ENCODE data around the gene EXOC3L1.

EXOC3L1 gene

DNA sequence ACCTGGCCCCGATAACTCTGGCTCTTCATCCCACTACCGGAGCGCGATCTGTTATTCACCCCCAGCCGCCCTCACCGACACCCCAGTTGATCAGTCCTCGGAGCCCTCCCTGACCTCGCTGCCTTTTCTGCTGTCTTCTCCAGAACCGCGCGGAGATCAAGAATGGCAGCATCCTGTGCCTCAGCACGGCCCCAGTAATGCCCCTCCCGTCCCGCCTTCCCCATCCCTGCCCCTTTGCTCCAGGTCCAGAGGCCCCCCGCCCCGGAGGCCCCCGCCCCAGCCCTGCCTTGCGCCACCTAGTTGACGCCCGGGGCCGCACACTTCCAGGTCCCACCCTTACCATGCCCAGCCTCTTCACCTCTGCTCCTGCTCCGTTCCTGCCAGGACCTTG lies 9.9 kb upstream of the EXOC3L1 start:
- no peak for ATAC-seq (replicated peaks; ENCODE audit: extremely low read depth, poor library complexity, severe bottlenecking)
- peaks cover 31% of the 10 kb centered on the region for H3K4me1 Mint-ChIP-seq
- H3K4me3 Mint-ChIP-seq = no peak overlapping the region
- no peak for DNase-seq (ENCODE audit: low spot score in 2 of 2)
- H3K36me3 Mint-ChIP-seq (ENCODE audit: insufficient read depth) = peaks cover 16% of the 10 kb centered on the region
- no peaks in the 10 kb centered on the region for H3K9me3 Mint-ChIP-seq
- H3K27ac Mint-ChIP-seq (ENCODE audit: low read depth) = no peak overlapping the region
- no peaks in the 10 kb centered on the region for H3K27me3 Mint-ChIP-seq

DNA sequence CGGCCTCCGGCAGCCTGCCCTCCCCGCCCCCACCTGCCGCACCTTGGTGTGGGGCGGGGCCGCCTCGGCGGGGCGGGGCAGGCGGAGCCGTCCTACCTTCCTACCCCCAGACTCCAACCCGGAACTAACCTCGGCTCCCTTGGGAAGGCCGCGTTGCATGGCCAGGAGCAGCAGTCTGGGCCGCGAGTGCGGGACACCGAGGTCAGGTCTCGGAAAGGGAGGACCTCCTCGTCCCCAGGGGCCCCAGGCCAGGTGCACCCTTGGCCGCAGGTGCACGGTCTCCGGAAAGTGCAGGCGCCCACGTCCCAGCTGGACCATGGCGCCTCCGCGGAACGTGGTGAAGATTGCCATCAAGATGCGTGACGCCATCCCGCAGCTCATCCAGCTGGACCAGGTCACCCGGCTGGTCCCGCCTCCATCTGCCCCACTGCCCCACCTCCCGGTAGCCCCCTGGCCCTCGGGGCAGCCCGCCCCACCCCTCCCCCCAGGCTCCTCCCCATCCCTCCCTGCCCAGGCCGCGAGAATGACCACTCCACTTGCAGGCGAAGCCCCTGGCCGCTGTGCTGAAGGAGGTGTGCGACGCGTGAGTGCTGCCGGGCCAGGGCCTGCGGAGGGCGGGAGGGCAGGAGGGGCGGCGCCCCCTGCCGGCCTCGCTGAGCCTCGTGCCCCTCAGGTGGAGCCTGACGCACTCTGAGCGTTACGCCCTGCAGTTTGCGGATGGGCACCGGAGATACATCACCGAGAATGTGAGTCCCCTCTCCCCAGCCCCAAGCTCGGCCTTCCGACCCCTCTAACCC lies 9.3 kb upstream of the EXOC3L1 start, which contains the start of gene ELMO3:
TSS of gene ELMO3 (plus strand) at position 121 of the 797 bp plus-strand sequence. CDS start at position 317, 196 bp downstream.
- Mint-ChIP-seq H3K27ac (ENCODE audit: low read depth) (no peak within 1 kb of the TSS), H3K4me3 (no peak within 1 kb of the TSS), H3K27me3 (no peaks in the 10 kb centered on the region), H3K36me3 (ENCODE audit: insufficient read depth) (peaks cover 16% of the 10 kb centered on the region), H3K9me3 (no peaks in the 10 kb centered on the region), H3K4me1 (peaks cover 33% of the 10 kb centered on the region)
- DNase-seq (ENCODE audit: low spot score in 2 of 2) (no peak), ATAC-seq (replicated peaks; ENCODE audit: extremely low read depth, poor library complexity, severe bottlenecking) (no peak)

DNA sequence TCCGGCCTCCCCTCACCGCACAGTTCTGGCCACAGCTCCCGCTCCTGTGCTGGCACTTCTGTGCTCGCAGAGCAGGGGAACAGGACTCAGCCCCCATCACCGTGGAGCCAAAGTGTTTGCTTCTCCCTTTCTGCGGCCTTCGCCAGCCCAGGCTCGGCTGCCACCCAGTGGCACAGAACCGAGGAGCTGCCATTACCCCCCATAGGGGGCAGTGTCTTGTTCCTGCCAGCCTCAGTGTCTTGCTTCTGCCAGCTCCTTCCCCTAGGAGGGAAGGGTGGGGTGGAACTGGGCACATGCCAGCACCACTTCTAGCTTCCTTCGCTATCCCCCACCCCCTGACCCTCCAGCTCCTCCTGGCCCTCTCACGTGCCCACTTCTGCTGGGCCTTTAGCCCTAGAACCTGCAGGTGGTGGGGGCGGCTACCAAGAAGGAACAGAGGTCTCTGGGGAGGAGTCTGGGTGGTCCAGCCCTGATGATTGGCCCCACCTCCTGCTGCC lies 8.3 kb upstream of the EXOC3L1 start:
- peaks cover 16% of the 10 kb centered on the region for H3K36me3 Mint-ChIP-seq (ENCODE audit: insufficient read depth)
- no peaks in the 10 kb centered on the region for H3K27me3 Mint-ChIP-seq
- no peaks in the 10 kb centered on the region for H3K9me3 Mint-ChIP-seq
- no peak overlapping the region for H3K27ac Mint-ChIP-seq (ENCODE audit: low read depth)
- no peak for DNase-seq (ENCODE audit: low spot score in 2 of 2)
- no peak for ATAC-seq (replicated peaks; ENCODE audit: extremely low read depth, poor library complexity, severe bottlenecking)
- no peak overlapping the region for H3K4me3 Mint-ChIP-seq
- peaks cover 42% of the 10 kb centered on the region for H3K4me1 Mint-ChIP-seq

DNA sequence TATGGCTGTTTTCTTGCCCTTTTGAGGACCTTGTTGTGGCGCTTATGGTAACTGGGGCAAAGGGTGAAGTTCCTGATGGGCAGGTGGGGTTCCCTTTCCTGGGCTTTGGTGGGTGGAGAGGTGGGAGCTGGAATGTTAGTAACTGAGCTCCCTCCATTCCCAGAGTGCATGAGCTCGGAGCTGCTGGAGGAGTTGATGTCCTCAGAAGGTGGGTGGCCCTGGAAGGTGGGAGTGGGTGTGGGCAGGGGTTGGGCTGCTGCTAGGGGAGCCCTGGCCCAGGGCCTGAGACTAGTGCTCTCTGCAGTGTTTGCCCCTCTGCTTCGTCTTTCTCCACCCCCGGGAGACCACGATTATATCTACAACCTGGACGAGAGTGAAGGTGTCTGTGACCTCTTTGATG lies 7.8 kb upstream of the EXOC3L1 start:
- H3K36me3 Mint-ChIP-seq (ENCODE audit: insufficient read depth) = peaks cover 14% of the 10 kb centered on the region
- peaks cover 48% of the 10 kb centered on the region for H3K4me1 Mint-ChIP-seq
- no peak for DNase-seq (ENCODE audit: low spot score in 2 of 2)
- no peaks in the 10 kb centered on the region for H3K9me3 Mint-ChIP-seq
- no peaks in the 10 kb centered on the region for H3K27me3 Mint-ChIP-seq
- no peak overlapping the region for H3K27ac Mint-ChIP-seq (ENCODE audit: low read depth)
- no peak for ATAC-seq (replicated peaks; ENCODE audit: extremely low read depth, poor library complexity, severe bottlenecking)
- H3K4me3 Mint-ChIP-seq = no peak overlapping the region

DNA sequence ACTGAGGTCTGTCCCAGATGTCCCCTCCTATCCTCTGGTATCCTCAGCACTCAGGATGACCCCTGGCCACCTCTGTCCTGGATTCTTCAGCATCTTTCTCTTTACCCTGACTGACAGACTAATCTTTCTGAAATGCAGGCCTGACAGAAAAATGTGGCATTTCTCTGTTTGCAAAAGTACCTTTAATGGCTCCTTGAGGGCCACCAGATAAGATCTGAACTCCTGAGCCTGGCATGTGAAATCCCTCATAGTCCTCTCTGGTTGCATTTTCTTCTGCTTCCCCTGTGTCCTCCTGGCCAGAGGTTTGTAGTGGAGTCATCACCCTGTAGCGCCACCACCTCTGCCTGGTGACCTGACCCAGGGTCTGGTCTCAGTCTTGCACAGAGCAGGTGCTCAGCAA lies 6.9 kb upstream of the EXOC3L1 start:
- peak overlapping the region; percentile 83 for H3K27ac Mint-ChIP-seq (ENCODE audit: low read depth)
- H3K27me3 Mint-ChIP-seq = no peaks in the 10 kb centered on the region
- peaks cover 14% of the 10 kb centered on the region for H3K36me3 Mint-ChIP-seq (ENCODE audit: insufficient read depth)
- no peaks in the 10 kb centered on the region for H3K9me3 Mint-ChIP-seq
- no peak for ATAC-seq (replicated peaks; ENCODE audit: extremely low read depth, poor library complexity, severe bottlenecking)
- no peak overlapping the region for H3K4me3 Mint-ChIP-seq
- no peak for DNase-seq (ENCODE audit: low spot score in 2 of 2)
- peaks cover 54% of the 10 kb centered on the region for H3K4me1 Mint-ChIP-seq

DNA sequence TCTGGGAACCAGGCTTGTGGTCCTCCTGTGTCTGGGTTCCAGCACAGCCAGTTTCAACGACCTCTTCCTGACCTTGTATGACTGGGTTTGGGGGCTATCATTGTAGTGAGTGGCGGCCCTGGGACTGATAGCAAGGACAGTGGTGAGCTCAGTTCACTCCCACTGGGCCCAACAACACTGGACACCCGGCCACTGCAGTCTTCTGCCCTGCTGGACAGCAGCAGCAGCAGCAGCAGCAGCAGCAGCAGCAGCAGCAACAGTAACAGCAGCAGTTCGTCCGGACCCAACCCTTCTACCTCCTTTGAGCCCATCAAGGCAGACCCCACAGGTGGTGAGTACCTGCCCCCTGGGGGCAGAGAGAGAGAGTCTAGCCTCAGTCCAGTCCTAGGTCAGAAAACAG lies 5.7 kb upstream of the EXOC3L1 start:
- Mint-ChIP-seq H3K9me3 (no peaks in the 10 kb centered on the region), H3K4me1 (peaks cover 62% of the 10 kb centered on the region), H3K27me3 (no peaks in the 10 kb centered on the region), H3K36me3 (ENCODE audit: insufficient read depth) (peaks cover 15% of the 10 kb centered on the region), H3K4me3 (no peak overlapping the region), H3K27ac (ENCODE audit: low read depth) (no peak overlapping the region)
- no peak for DNase-seq (ENCODE audit: low spot score in 2 of 2)
- ATAC-seq (replicated peaks; ENCODE audit: extremely low read depth, poor library complexity, severe bottlenecking) = no peak

DNA sequence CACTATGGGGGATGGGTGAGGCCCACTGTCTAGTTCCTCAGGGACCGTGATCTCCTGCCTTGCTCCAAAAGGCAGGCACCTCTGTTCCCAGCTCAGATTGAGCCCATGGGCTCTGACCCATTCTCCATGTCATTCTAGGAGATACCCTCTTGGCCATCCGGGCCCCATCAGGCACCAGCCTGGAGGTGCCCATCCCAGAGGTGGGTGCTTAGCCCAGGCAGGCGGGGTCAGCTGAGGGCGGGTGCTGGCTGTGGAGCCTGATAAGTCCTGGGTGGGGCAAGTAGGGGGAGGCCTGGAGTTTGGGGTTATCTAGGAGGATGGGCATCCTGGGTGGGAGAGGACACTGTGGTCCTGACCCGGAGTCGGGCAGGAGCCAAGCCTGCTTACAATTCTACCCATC lies 4.3 kb upstream of the EXOC3L1 start:
- Mint-ChIP-seq H3K4me1 (peaks cover 55% of the 10 kb centered on the region), H3K36me3 (ENCODE audit: insufficient read depth) (peaks cover 12% of the 10 kb centered on the region), H3K27me3 (no peaks in the 10 kb centered on the region), H3K9me3 (no peaks in the 10 kb centered on the region), H3K27ac (ENCODE audit: low read depth) (peak overlapping the region; percentile 64), H3K4me3 (peak overlapping the region; percentile 89)
- DNase-seq (ENCODE audit: low spot score in 2 of 2) (no peak), ATAC-seq (replicated peaks; ENCODE audit: extremely low read depth, poor library complexity, severe bottlenecking) (no peak)

DNA sequence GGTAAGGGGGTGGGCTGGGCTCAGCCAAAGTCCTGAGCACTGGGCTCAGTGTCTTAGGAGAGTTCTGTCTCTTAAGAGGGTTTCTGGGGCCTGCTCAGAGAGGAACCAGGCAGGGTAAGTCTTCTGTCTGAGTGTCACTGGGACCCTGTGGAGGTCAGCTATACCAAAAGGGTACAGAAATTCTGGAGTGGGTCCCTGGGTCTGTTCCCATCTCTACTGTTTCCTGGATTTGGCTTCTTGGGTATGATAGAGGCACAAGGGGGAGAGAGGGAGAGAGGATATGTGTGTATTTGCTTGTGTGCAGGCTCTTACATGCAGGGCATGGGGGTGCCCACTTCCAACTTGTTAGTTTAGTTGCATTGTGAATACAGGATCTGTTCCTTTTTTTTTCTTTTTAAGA lies 3.6 kb upstream of the EXOC3L1 start:
- DNase-seq (ENCODE audit: low spot score in 2 of 2) (no peak), ATAC-seq (replicated peaks; ENCODE audit: extremely low read depth, poor library complexity, severe bottlenecking) (no peak)
- H3K27ac Mint-ChIP-seq (ENCODE audit: low read depth) = peak overlapping the region; percentile 64
- H3K27me3 Mint-ChIP-seq = no peaks in the 10 kb centered on the region
- H3K4me1 Mint-ChIP-seq = peaks cover 54% of the 10 kb centered on the region
- peaks cover 12% of the 10 kb centered on the region for H3K36me3 Mint-ChIP-seq (ENCODE audit: insufficient read depth)
- peak overlapping the region; percentile 89 for H3K4me3 Mint-ChIP-seq
- H3K9me3 Mint-ChIP-seq = no peaks in the 10 kb centered on the region

DNA sequence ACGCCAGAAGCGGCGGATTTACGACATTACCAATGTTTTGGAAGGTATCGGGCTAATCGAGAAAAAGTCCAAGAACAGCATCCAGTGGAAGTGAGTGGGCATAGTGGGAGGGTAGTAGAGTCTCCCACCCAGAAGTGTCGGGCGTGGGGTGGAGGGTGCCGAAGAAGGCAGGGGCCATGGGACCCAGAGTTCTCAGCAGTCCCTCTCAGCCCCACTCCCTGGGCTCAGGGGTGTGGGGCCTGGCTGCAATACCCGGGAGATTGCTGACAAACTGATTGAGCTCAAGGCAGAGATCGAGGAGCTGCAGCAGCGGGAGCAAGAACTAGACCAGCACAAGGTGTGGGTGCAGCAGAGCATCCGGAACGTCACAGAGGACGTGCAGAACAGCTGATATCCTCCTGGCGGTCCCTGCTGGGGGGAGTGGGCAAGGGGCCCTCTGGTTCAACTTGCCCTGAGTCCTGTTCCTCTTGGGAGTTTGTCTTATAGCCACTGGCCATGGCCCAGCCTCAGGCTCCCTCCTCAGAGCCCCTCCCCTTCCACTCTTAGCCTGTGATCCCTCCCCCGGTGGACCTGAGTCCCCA lies 2.9 kb upstream of the EXOC3L1 start:
- peak overlapping the region; percentile 89 for H3K4me3 Mint-ChIP-seq
- ATAC-seq (replicated peaks; ENCODE audit: extremely low read depth, poor library complexity, severe bottlenecking) (peak; percentile 44), DNase-seq (ENCODE audit: low spot score in 2 of 2) (no peak)
- peaks cover 49% of the 10 kb centered on the region for H3K4me1 Mint-ChIP-seq
- H3K27me3 Mint-ChIP-seq = no peaks in the 10 kb centered on the region
- no peaks in the 10 kb centered on the region for H3K9me3 Mint-ChIP-seq
- H3K27ac Mint-ChIP-seq (ENCODE audit: low read depth) = peak overlapping the region; percentile 64
- H3K36me3 Mint-ChIP-seq (ENCODE audit: insufficient read depth) = peaks cover 7% of the 10 kb centered on the region

DNA sequence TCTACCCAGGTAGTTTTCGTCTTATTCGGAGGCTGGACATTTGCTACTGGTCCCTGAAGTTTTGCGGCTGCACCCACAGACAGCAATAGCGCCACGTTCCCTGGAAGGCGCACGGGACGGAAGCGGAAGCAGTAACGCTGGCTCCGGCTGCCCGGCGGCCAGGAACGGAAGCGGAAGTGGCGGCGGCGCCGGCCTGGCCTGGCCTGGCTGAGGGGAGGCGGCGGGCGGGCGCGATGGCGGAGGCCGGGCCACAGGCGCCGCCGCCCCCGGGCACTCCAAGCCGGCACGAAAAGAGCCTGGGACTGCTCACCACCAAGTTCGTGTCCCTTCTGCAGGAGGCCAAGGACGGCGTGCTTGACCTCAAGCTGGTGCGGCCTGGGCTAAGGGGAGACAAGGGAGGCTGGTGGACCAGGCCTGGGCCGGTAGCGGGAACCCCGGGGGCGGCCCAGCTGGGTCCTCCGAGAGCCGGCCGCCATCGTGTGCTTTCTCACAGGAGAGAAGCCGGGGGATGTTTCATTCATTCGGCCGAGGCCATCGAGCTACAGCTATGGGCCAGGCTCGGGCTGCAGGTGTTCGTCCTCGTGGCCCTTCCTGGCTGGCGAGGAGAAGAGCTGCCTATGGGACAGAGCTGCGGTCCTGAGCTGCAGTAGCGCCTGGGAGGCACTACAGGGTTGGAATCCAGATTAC lies 2.2 kb upstream of the EXOC3L1 start, which contains the start of gene E2F4:
TSS of gene E2F4 (plus strand) at position 161 of the 687 bp plus-strand sequence. CDS start at position 234, 73 bp downstream.
- H3K9me3 Mint-ChIP-seq = no peaks in the 10 kb centered on the region
- H3K36me3 Mint-ChIP-seq (ENCODE audit: insufficient read depth) = peaks cover 7% of the 10 kb centered on the region
- DNase-seq (ENCODE audit: low spot score in 2 of 2) (peak; percentile 71 to 75), ATAC-seq (replicated peaks; ENCODE audit: extremely low read depth, poor library complexity, severe bottlenecking) (peak; percentile 96)
- no peaks in the 10 kb centered on the region for H3K27me3 Mint-ChIP-seq
- peak within 1 kb of the TSS; percentile 89 for H3K4me3 Mint-ChIP-seq
- peak within 1 kb of the TSS; percentile 64 for H3K27ac Mint-ChIP-seq (ENCODE audit: low read depth)
- H3K4me1 Mint-ChIP-seq = peaks cover 49% of the 10 kb centered on the region

DNA sequence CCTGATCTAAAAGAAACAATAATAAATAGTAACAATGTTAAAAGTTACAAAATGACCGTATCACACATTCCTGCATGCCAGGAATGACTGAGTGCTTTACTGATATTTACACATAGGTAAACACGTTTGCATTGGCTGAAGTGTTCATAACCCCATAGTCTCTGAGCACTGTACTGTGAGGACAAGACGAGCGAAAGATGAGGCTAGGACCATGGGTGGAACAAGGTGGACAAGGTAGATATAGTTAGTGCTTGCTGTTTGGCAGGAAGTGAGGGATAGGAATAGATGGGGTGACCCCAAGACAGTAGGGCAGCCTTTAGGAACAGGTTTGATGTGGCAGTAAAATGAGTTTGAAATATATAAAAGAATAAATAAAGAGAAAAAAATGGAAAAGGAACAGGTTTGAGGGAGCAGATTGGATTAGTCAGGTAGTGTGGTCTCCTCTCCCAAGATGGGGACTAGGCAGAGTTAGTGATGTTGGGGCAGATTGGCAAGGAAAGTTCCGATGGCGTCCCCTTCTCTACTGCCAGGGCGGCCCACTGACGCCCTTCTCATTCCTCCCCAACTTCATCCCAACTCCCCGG lies 1.6 kb upstream of the EXOC3L1 start:
- DNase-seq (ENCODE audit: low spot score in 2 of 2) = no peak
- no peaks in the 10 kb centered on the region for H3K9me3 Mint-ChIP-seq
- ATAC-seq (replicated peaks; ENCODE audit: extremely low read depth, poor library complexity, severe bottlenecking) = no peak
- peak overlapping the region; percentile 89 for H3K4me3 Mint-ChIP-seq
- peaks cover 43% of the 10 kb centered on the region for H3K4me1 Mint-ChIP-seq
- no peaks in the 10 kb centered on the region for H3K27me3 Mint-ChIP-seq
- peaks cover 7% of the 10 kb centered on the region for H3K36me3 Mint-ChIP-seq (ENCODE audit: insufficient read depth)
- peak overlapping the region; percentile 64 for H3K27ac Mint-ChIP-seq (ENCODE audit: low read depth)

All from central memory CD8-positive, alpha-beta T cell (primary cell).